ENCODE data around the gene RAB18.

DNA sequence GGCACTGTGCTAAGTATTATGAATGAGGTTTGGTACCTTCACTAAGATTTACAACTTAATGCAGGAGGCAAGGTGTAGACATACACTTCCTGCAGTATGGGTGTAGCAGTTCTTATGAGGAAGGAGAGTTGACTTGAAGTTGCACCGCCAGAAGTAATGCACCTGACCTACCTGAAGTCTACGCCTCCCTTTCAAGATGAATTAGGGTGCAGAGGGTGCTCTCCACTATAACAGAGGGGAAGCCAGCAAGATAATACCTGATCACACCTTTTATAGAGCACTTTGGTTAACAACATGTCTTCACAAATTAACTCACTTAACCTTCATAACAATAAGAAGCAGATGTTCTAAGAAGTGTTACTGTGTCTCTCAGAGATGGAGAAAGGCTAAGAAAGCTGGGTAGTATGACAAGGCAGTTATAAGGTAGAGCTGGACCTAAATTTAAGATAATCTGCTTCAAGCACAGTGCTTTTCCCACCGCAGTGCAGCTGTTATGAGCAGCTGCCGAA is 552 bp upstream of the RAB18 start:
- TF ChIP-seq, protein P1, sequence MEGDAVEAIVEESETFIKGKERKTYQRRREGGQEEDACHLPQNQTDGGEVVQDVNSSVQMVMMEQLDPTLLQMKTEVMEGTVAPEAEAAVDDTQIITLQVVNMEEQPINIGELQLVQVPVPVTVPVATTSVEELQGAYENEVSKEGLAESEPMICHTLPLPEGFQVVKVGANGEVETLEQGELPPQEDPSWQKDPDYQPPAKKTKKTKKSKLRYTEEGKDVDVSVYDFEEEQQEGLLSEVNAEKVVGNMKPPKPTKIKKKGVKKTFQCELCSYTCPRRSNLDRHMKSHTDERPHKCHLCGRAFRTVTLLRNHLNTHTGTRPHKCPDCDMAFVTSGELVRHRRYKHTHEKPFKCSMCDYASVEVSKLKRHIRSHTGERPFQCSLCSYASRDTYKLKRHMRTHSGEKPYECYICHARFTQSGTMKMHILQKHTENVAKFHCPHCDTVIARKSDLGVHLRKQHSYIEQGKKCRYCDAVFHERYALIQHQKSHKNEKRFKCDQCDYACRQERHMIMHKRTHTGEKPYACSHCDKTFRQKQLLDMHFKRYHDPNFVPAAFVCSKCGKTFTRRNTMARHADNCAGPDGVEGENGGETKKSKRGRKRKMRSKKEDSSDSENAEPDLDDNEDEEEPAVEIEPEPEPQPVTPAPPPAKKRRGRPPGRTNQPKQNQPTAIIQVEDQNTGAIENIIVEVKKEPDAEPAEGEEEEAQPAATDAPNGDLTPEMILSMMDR (IDR thresholded peaks at IDR 0.05 in 2 of 3, conservative IDR thresholded peaks at IDR 0.05 in 1 of 3; ENCODE audit: borderline replicate concordance in 1 of 3, insufficient read depth in 1 of 3, low read depth in 2 of 3, low read length in 2 of 3), result no peak
- no peak for TF ChIP-seq EZH2 (IDR thresholded peaks at IDR 0.05)
- TF ChIP-seq, protein P2, sequence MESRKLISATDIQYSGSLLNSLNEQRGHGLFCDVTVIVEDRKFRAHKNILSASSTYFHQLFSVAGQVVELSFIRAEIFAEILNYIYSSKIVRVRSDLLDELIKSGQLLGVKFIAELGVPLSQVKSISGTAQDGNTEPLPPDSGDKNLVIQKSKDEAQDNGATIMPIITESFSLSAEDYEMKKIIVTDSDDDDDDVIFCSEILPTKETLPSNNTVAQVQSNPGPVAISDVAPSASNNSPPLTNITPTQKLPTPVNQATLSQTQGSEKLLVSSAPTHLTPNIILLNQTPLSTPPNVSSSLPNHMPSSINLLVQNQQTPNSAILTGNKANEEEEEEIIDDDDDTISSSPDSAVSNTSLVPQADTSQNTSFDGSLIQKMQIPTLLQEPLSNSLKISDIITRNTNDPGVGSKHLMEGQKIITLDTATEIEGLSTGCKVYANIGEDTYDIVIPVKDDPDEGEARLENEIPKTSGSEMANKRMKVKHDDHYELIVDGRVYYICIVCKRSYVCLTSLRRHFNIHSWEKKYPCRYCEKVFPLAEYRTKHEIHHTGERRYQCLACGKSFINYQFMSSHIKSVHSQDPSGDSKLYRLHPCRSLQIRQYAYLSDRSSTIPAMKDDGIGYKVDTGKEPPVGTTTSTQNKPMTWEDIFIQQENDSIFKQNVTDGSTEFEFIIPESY (IDR thresholded peaks at IDR 0.05; ENCODE audit: extremely low read depth, insufficient replicate concordance, low read length), result no peak
- TF ChIP-seq MAX (IDR thresholded peaks at IDR 0.05), result no peak
- no peak for TF ChIP-seq POLR2A (IDR thresholded peaks at IDR 0.05; ENCODE audit: borderline replicate concordance, extremely low read depth, insufficient read depth, insufficient read length)
- no peak for TF ChIP-seq EZH2phosphoT487 (IDR thresholded peaks at IDR 0.05; ENCODE audit: borderline replicate concordance)
- no peak for TF ChIP-seq POLR2AphosphoS5 (IDR thresholded peaks at IDR 0.05; ENCODE audit: low read depth, low read length)
- TF ChIP-seq CEBPB (IDR thresholded peaks at IDR 0.05; ENCODE audit: low read depth), result no peak
- TF ChIP-seq SIN3A (IDR thresholded peaks at IDR 0.05; ENCODE audit: low read depth), result no peak
- no peak for TF ChIP-seq SP1 (IDR thresholded peaks at IDR 0.05; ENCODE audit: low read depth)
- no peak for TF ChIP-seq SRF (IDR thresholded peaks at IDR 0.05; ENCODE audit: low read depth)
- TF ChIP-seq, protein P3, sequence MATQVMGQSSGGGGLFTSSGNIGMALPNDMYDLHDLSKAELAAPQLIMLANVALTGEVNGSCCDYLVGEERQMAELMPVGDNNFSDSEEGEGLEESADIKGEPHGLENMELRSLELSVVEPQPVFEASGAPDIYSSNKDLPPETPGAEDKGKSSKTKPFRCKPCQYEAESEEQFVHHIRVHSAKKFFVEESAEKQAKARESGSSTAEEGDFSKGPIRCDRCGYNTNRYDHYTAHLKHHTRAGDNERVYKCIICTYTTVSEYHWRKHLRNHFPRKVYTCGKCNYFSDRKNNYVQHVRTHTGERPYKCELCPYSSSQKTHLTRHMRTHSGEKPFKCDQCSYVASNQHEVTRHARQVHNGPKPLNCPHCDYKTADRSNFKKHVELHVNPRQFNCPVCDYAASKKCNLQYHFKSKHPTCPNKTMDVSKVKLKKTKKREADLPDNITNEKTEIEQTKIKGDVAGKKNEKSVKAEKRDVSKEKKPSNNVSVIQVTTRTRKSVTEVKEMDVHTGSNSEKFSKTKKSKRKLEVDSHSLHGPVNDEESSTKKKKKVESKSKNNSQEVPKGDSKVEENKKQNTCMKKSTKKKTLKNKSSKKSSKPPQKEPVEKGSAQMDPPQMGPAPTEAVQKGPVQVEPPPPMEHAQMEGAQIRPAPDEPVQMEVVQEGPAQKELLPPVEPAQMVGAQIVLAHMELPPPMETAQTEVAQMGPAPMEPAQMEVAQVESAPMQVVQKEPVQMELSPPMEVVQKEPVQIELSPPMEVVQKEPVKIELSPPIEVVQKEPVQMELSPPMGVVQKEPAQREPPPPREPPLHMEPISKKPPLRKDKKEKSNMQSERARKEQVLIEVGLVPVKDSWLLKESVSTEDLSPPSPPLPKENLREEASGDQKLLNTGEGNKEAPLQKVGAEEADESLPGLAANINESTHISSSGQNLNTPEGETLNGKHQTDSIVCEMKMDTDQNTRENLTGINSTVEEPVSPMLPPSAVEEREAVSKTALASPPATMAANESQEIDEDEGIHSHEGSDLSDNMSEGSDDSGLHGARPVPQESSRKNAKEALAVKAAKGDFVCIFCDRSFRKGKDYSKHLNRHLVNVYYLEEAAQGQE (IDR thresholded peaks at IDR 0.05; ENCODE audit: low read depth), result no peak
- no peak for TF ChIP-seq YY1 (IDR thresholded peaks at IDR 0.05; ENCODE audit: extremely low read depth, insufficient replicate concordance, low read depth, low read length)

Measured in HCT116 (cell line).